Mononuclear cell (primary cell): ENCODE measurements around the gene NOL4L. TPM values are rescaled to one million over a fixed set of nuclear protein-coding genes. Genes with fewer than 3 reads are reported as not detected.

Source experiments
- H3K27me3 ChIP-seq: 2 replicates; pipeline ENCODE4 v1.6.0; 2011; ENCODE audit warnings: low read length, control low read depth; ENCODE audit not compliant: insufficient read depth
- H3K4me1 ChIP-seq: 2 replicates; pipeline ENCODE4 v1.5.1; 2011; ENCODE audit warnings: mild to moderate bottlenecking, low read length, control low read depth; ENCODE audit not compliant: insufficient read depth
- H3K4me3 ChIP-seq: 2 replicates; pipeline ENCODE4 v1.5.1; 2011; ENCODE audit warnings: mild to moderate bottlenecking, low read length, moderate library complexity
- H3K9me3 ChIP-seq: 2 replicates; pipeline ENCODE4 v1.5.1; 2011; ENCODE audit warnings: low read depth, mild to moderate bottlenecking, control low read depth, low read length
- total RNA-seq: library from RNA; depleted of rRNA; stranded (reverse); fragments of >200 nt; gene quantifications from one replicate; pipeline ENCODE4 v1.2.3, GENCODE V29; 2012

NOL4L gene
- total RNA-seq, 1 donor = 26.2 TPM

DNA sequence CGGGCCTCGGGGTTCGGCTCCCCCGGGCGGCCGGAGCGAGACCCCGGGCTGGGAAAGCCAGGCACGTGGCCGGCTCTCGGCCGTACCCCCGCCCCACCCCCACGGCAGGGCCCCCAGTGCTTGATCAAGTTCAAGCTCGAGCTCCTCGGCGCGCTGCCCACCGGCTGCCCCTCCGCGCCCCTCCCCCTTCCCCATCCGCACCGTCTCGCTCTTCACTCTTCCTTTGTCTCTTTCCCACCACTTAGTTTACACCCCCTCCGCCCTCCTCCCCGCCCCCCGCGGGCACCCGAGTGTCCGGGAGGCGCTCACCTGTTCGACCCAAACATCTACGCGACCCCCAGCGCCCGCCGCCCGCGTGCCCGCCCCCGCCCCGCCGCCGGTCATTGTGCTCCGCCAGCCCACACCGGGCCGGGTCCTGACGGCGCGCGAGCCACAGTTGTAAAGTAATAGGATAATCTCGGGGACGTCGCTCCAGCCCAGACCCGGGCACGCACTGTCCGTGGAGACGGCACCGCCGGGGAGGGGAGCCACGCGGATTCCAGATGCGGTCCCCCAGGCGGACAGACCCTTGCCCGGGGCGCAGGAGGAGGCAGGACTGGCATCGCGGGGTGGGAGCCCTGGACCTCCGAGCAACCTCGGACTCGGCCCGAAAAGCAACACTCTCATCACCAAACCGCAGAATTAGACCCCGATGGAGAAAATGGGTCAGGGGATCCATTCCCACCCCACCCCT is 100.7 kb downstream of the NOL4L start:
- Histone ChIP-seq H3K4me3 (peak overlapping the region; percentile 41), H3K9me3 (no peaks in the 10 kb centered on the region), H3K27me3 (no peaks in the 10 kb centered on the region), H3K4me1 (peaks cover 49% of the 10 kb centered on the region)

GRCh38 chr20:32483351-32484224 is 101.5 kb downstream of the NOL4L start:
- Histone ChIP-seq H3K27me3 (no peaks in the 10 kb centered on the region), H3K4me3 (peak overlapping the region; percentile 42), H3K9me3 (no peaks in the 10 kb centered on the region), H3K4me1 (peaks cover 52% of the 10 kb centered on the region)

DNA sequence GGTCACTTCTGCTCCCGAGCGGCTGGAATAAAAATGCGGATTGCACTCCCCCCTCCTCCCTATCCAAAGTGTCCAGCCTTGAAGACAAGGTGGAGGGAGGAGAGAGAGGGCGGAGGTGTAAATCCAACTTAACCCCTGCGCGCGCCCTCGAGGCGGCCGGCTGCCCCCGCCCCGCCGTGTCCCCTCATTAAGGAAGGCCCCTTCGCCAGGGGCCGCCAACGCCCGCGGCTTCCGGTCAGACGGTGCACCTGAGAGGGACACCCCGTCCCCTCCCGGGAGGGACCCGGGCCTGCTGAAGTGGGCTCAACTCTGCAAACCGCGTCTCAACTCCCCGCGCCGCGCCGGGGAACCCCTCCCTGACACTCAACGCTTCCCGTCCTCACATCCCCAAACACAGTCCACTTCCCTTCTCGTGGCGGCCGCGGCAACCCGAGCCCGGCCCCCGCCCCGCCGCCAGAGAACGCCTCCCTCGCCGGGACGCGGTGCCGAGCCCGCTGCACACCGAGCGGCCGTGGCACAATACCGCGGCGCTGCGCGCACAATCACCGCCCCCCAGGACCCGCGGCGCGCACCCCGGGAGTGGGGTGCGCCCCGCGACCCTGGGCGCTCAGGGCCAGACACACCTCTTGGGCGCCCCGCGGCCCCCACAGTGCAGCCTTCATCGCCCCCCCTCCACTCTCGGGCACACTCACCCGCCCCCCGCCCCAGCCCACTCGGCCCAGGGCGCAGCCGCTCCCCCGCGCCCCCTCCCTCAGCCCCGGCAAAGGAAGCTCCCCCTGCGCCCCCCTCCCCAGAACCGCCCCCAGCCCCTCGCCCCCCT is 102.5 kb downstream of the NOL4L start:
- Histone ChIP-seq H3K9me3 (no peaks in the 10 kb centered on the region), H3K4me1 (peaks cover 55% of the 10 kb centered on the region), H3K4me3 (peak overlapping the region; percentile 47), H3K27me3 (no peaks in the 10 kb centered on the region)

- Histone ChIP-seq H3K4me3 (peak overlapping the region; percentile 47), H3K4me1 (peaks cover 58% of the 10 kb centered on the region), H3K27me3 (no peaks in the 10 kb centered on the region), H3K9me3 (no peaks in the 10 kb centered on the region)
Observed at GRCh38 chr20:32482143-32482441, 103.0 kb downstream of the NOL4L start.

DNA sequence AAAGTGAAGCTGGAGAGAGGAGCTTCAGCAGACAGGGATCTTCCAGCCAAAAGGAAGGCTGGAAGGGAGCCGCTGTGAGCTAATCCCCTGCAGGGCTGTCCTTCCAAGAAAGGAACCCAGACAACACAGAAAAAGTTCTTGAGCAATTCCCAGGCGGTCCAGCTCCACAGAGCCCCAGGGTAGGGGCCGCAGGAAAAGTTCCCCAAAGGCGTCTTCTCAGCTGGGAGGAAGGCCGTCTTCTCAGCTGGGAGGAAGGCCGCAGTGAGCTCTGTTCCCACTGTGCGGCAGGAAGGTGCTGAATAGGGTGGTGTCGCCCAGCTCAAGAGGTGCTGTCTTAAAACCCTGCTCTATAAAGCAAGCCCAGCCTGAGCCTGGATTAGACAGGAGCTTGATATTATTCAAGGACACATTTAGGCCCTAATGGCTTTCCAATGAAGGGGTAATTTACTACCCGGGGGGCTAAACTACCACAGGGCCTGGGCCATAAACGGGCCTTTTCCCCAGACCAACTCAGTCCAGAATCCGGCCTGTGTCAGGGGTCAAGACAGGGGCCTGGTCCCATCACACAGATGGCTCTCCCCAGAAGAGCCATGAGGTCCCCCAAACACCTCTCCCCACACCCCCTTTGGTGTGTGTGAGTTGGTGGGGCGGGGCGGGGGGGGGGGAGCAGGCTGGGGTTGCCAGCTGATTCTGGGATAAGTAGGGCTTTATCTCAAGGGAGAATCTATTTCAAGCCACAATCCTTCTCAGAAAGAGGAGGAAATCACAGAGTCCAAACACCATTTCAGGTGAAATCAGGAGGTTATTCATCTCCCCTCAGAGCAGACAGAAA is 103.6 kb downstream of the NOL4L start:
- no peaks in the 10 kb centered on the region for H3K27me3 ChIP-seq
- H3K4me3 ChIP-seq = no peak overlapping the region
- peaks cover 64% of the 10 kb centered on the region for H3K4me1 ChIP-seq
- H3K9me3 ChIP-seq = no peaks in the 10 kb centered on the region

DNA sequence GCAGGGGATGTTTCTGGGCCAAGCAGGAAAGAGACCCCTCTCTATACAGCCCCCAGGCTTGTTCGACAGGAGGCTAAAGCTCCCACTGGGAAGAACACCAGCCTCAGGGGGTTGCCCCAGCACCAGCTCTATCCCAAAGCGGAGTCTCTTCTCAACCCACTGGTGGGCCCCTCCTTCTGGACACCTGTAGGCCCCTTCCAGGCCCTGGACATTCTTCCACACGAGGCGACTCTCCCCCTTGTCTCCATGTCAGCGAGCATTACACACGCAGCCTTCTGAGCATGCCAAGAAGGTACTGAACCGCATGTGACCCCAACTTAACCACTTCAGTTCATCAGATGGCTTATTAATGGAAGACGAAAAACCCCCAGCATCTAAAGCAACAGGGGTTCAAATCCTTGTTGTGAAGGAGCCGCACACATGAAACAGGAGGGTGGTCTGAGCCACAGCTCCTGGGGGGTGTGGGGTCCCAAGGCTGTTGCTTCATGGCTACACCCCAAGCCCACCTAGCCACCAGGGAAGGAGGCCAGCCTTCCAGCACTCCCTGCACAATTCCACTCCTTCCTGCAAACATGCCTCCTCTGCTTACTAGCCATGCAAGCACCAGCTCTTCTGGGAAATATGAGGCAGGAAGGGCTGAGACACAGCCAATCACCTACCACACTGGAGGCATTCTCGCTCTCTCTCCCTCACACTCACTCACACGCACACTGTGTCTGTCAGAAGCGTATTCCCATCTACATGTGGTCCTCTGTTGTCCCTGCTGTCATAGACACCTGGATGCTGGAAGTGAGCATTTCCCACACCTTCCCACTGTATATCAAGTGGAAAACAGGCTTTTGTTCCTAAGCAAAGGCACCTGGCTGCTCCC is 104.5 kb downstream of the NOL4L start:
- Histone ChIP-seq H3K9me3 (no peaks in the 10 kb centered on the region), H3K4me1 (peaks cover 67% of the 10 kb centered on the region), H3K4me3 (no peak overlapping the region), H3K27me3 (no peaks in the 10 kb centered on the region)

GRCh38 chr20:32479697-32480171 is 105.4 kb downstream of the NOL4L start:
- H3K27me3 ChIP-seq = no peaks in the 10 kb centered on the region
- no peak overlapping the region for H3K4me3 ChIP-seq
- peaks cover 67% of the 10 kb centered on the region for H3K4me1 ChIP-seq
- H3K9me3 ChIP-seq = no peaks in the 10 kb centered on the region

GRCh38 chr20:32479012-32479411 is 106.1 kb downstream of the NOL4L start:
- H3K4me1 ChIP-seq = peaks cover 70% of the 10 kb centered on the region
- H3K9me3 ChIP-seq = no peaks in the 10 kb centered on the region
- no peaks in the 10 kb centered on the region for H3K27me3 ChIP-seq
- H3K4me3 ChIP-seq = no peak overlapping the region

DNA sequence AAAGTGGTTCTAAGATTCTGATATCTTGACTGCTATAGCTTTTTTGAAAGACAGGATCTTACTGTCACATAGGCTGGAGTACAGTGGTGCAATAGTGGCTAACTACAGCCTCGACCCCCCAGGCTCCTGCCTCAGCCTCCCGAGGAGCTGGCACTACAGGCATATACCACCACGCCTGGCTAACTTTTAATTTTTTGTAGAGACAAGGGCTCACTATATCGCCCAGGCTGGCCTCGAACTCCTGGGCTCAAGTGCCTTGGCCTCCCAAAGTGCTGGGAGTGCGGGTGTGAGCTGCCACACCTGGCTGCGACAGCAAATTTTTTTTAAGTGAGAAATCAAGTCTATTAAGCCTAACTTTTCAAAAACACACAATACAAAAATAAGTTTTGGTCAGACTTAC is 106.6 kb downstream of the NOL4L start:
- Histone ChIP-seq H3K27me3 (no peaks in the 10 kb centered on the region), H3K9me3 (no peaks in the 10 kb centered on the region), H3K4me1 (peaks cover 70% of the 10 kb centered on the region), H3K4me3 (no peak overlapping the region)

- H3K27me3 ChIP-seq = no peaks in the 10 kb centered on the region
- no peak overlapping the region for H3K4me3 ChIP-seq
- H3K9me3 ChIP-seq = no peaks in the 10 kb centered on the region
- H3K4me1 ChIP-seq = peaks cover 70% of the 10 kb centered on the region
Observed at GRCh38 chr20:32477594-32478512, 107.3 kb downstream of the NOL4L start.

- H3K4me3 ChIP-seq = no peak overlapping the region
- H3K4me1 ChIP-seq = peaks cover 63% of the 10 kb centered on the region
- H3K27me3 ChIP-seq = no peaks in the 10 kb centered on the region
- H3K9me3 ChIP-seq = no peaks in the 10 kb centered on the region
Observed at GRCh38 chr20:32476684-32477593, 108.2 kb downstream of the NOL4L start.
